ENCODE data around the gene COL19A1.

COL19A1 gene

GRCh38 chr6:70246118-70246517 is 379.8 kb downstream of the COL19A1 start:
- no peak for DNase-seq

- DNase-seq = no peak
Observed at GRCh38 chr6:70252604-70253003, 386.2 kb downstream of the COL19A1 start.

GRCh38 chr6:70253923-70254322 is 387.6 kb downstream of the COL19A1 start:
- DNase-seq = no peak

- no peak for DNase-seq
Observed at GRCh38 chr6:70254784-70255183, 388.4 kb downstream of the COL19A1 start.

- no peak for DNase-seq
Observed at GRCh38 chr6:70257768-70258273, 391.5 kb downstream of the COL19A1 start.

GRCh38 chr6:70258483-70258882 is 392.1 kb downstream of the COL19A1 start:
- DNase-seq = no peak
